Thoracic aorta (tissue), 2 donors: Measurements from ENCODE around the gene CRYL1. TPM values are rescaled to one million over a fixed set of nuclear protein-coding genes. Genes with fewer than 3 reads are reported as not detected.

Experiments used
- ATAC-seq: fragments of 150-250 bp; one replicate; pipeline ENCODE4 v1.8.0; 2017; ENCODE audit warnings: low read depth; ENCODE audit not compliant: insufficient number of reproducible peaks, low FRiP score
- DNase-seq: peaks from one replicate; pipeline ENCODE4 v3.0.0-alpha.2; 2020; ENCODE audit warnings: low spot score
- H3K27ac ChIP-seq, 2 donors: fragments of 200-600 bp; sonication (generic); 1 replicate in 1 of 2; 2 replicates in 1 of 2; pipeline ENCODE4 v1.5.1; 2016; ENCODE audit warnings: mild to moderate bottlenecking in 2 of 2, moderate library complexity in 2 of 2
- H3K27me3 ChIP-seq: fragments of 200-600 bp; sonication (generic); replicated peaks from 2 replicates; pipeline ENCODE4 v1.6.0; 2016; ENCODE audit warnings: mild to moderate bottlenecking; ENCODE audit not compliant: insufficient read depth
- H3K36me3 ChIP-seq: fragments of 200-600 bp; sonication (generic); one replicate; pipeline ENCODE4 v1.5.1; 2016
- H3K4me1 ChIP-seq, 2 donors: fragments of 200-600 bp; sonication (generic); 1 replicate in 1 of 2; 2 replicates in 1 of 2; pipeline versions ENCODE4 v1.5.1 to v1.6.0; 2016; ENCODE audit warnings: low read depth in 2 of 2, mild to moderate bottlenecking in 1 of 2; ENCODE audit not compliant: control insufficient read depth in 1 of 2
- H3K4me3 ChIP-seq: fragments of 200-600 bp; sonication (generic); 2 replicates; pipeline ENCODE4 v1.5.1; 2016; ENCODE audit warnings: mild to moderate bottlenecking
- H3K9me3 ChIP-seq: fragments of 200-600 bp; sonication (generic); 2 replicates; pipeline ENCODE4 v1.5.1; 2016
- total RNA-seq, 2 donors: library from RNA; depleted of rRNA; stranded (reverse); fragments of >200 nt; gene quantifications; one replicate each; pipeline versions ENCODE4 v1.1.0 to v1.2.3, GENCODE V29; 2016
- TF ChIP-seq, protein P1 (sequence below): fragments of 200-600 bp; sonication (generic); IDR thresholded peaks from one replicate; pipeline ENCODE4 v1.5.1; 2019; ENCODE audit warnings: antibody characterized with exemption

The CRYL1 gene
- total RNA-seq, 2 donors from 2014 or later: 38.9 to 57.4 TPM

DNA sequence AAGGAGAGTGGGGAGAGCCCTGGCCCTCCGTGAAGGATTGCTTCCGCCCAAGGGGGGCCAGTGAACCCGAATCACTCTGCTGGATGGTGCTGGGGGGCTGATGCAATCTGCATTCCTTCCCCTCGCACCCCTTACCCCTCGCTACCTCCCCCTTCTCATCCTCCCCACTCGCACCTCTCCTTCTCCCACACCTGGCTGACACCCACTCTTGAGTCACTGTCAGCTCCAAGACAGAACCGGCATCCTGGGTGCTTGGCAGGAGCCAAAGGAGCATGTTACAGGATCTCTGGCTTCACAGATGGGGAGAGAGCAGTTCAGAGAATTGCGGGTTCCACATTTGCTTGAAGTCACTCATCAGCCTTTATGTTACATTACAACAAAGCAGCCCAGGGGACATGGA is 167.6 kb downstream of the CRYL1 start:
- H3K9me3 ChIP-seq: no peaks in the 10 kb centered on the region
- TF ChIP-seq, protein P1, sequence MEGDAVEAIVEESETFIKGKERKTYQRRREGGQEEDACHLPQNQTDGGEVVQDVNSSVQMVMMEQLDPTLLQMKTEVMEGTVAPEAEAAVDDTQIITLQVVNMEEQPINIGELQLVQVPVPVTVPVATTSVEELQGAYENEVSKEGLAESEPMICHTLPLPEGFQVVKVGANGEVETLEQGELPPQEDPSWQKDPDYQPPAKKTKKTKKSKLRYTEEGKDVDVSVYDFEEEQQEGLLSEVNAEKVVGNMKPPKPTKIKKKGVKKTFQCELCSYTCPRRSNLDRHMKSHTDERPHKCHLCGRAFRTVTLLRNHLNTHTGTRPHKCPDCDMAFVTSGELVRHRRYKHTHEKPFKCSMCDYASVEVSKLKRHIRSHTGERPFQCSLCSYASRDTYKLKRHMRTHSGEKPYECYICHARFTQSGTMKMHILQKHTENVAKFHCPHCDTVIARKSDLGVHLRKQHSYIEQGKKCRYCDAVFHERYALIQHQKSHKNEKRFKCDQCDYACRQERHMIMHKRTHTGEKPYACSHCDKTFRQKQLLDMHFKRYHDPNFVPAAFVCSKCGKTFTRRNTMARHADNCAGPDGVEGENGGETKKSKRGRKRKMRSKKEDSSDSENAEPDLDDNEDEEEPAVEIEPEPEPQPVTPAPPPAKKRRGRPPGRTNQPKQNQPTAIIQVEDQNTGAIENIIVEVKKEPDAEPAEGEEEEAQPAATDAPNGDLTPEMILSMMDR: no peak
- H3K4me1 ChIP-seq: no peaks in the 10 kb centered on the region
- H3K27ac ChIP-seq: no peak overlapping the region
- DNase-seq (no peak), ATAC-seq (no peak)
- no peaks in the 10 kb centered on the region for H3K27me3 ChIP-seq
- H3K36me3 ChIP-seq: no peaks in the 10 kb centered on the region
- no peak overlapping the region for H3K4me3 ChIP-seq

DNA sequence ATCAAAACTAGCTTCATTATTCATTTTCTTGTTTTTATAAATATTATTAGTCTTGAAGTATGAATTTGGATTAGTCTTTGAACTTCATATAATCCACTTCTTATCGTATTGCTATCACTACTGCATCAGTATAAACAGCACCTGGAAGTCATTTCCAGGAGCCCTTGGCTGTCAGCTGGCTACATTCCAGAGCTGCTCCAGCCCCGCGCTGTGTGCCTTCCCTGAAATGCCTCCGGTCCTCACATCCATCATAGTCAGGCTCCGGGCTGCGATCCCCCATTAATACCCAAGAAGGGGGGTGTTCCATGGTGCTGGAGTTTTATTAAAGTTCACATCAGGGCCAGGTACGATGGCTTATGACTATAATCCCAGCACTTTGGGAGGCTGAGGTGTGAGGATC is 169.2 kb downstream of the CRYL1 start:
- H3K36me3 ChIP-seq: no peaks in the 10 kb centered on the region
- H3K9me3 ChIP-seq: no peaks in the 10 kb centered on the region
- DNase-seq: no peak
- H3K27me3 ChIP-seq: no peaks in the 10 kb centered on the region
- H3K4me3 ChIP-seq: no peak overlapping the region
- ATAC-seq: no peak
- no peaks in the 10 kb centered on the region for H3K4me1 ChIP-seq
- H3K27ac ChIP-seq: no peak overlapping the region
- TF ChIP-seq, protein P1: no peak

DNA sequence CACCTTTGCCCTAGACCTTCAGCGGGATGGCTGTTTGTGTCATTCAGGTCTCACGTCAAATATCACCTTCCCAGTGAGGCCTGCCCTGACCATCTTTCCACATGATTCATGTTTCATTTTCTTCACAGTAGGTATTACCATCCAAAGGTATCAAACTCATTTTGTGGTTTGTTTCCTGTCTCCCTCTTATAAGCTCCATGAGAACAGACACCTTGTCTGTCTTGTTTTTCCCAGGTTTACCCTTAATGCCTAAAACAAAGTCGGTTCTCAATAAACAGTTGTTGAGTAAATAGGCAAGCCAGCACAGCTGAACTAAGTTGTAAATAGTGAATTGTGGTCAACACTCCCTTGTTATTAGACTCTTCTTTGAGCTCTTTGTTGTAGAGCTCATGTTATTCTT is 170.9 kb downstream of the CRYL1 start:
- Histone ChIP-seq H3K9me3 (no peaks in the 10 kb centered on the region), H3K4me3 (no peak overlapping the region), H3K4me1 (peaks cover 0 to 2% of the 10 kb centered on the region in 2 donors), H3K27ac (no peak overlapping the region), H3K36me3 (no peaks in the 10 kb centered on the region), H3K27me3 (no peaks in the 10 kb centered on the region)
- no peak for ATAC-seq
- TF ChIP-seq, protein P1: no peak
- no peak for DNase-seq

DNA sequence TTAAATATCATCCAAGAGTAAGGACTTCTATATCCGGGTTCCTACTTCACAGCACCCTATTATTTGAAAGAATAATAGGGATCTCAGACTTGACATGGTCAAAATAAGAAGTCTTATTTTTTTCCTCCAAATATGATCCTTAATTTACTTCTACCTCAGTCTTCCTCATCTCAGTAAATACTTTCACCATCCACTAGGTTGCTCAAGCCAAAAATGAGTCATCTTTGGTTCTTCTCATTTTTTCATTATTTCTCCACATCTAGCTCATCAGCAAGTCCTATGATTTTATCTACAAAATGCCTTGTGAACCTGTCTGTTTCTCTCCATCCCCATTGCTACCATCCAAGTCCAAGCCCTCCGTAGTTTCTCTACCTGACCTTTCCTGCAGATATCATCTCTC is 171.7 kb downstream of the CRYL1 start:
- Histone ChIP-seq H3K4me3 (no peak overlapping the region), H3K9me3 (no peaks in the 10 kb centered on the region), H3K27ac (no peak overlapping the region), H3K36me3 (no peaks in the 10 kb centered on the region), H3K27me3 (no peaks in the 10 kb centered on the region), H3K4me1 (peaks cover 0 to 5% of the 10 kb centered on the region in 2 donors)
- ATAC-seq (no peak), DNase-seq (no peak)
- TF ChIP-seq, protein P1: no peak

Other genes with a start within 250 kb of the CRYL1 start
- 10 to 100 TPM in 1 of 2 donors, 1 to 10 TPM in 1; 8.8 to 13.0 TPM for gene IFT88, start 41.3 kb upstream of the CRYL1 start, total RNA-seq
- 10 to 100 TPM in 1 of 2 donors, 1 to 10 TPM in 1; 6.6 to 10.3 TPM for gene IL17D, start 177.8 kb upstream of the CRYL1 start, total RNA-seq
- gene EEF1AKMT1, start 248.1 kb upstream of the CRYL1 start, total RNA-seq: 10 to 100 TPM in 1 of 2 donors, 1 to 10 TPM in 1; 8.4 to 12.7 TPM